Calu3 (cell line): ENCODE measurements around the gene GPD2. TPM values are rescaled to one million over a fixed set of nuclear protein-coding genes. Genes with fewer than 3 reads are reported as not detected.

Experiments
- BruUV-seq: library from RNA; stranded (reverse); fragments of 400-500 nt; replicated peaks from 2 replicates; lab custom pipeline; 2021; lab: Mats Ljungman, UMichigan
- CTCF ChIA-PET: fragments of 300-600 bp; sonication (Branson Sonifier 250); formaldehyde crosslinking; loops from one replicate; lab custom pipeline; 2022; ENCODE audit warnings: antibody characterized with exemption; lab: Charles Lee
- DNase-seq: peaks from one replicate; pipeline ENCODE4 v3.0.0; 2022
- H3K27ac Mint-ChIP-seq: one replicate; pipeline ENCODE4 v1.8.0; 2022; ENCODE audit warnings: mixed read lengths; ENCODE audit not compliant: unreplicated experiment
- H3K27me3 Mint-ChIP-seq: one replicate; pipeline ENCODE4 v1.8.0; 2022; ENCODE audit warnings: mixed read lengths; ENCODE audit not compliant: unreplicated experiment
- H3K36me3 Mint-ChIP-seq: one replicate; pipeline ENCODE4 v1.8.0; 2022; ENCODE audit warnings: mild to moderate bottlenecking, moderate library complexity, mixed read lengths; ENCODE audit not compliant: insufficient read depth, unreplicated experiment
- H3K4me1 Mint-ChIP-seq: one replicate; pipeline ENCODE4 v1.8.0; 2022; ENCODE audit warnings: mild to moderate bottlenecking, low read depth, mixed read lengths; ENCODE audit not compliant: unreplicated experiment
- H3K4me3 Mint-ChIP-seq: one replicate; pipeline ENCODE4 v1.8.0; 2022; ENCODE audit warnings: mild to moderate bottlenecking, low read depth, moderate library complexity, mixed read lengths; ENCODE audit not compliant: unreplicated experiment
- H3K9me3 Mint-ChIP-seq: one replicate; pipeline ENCODE4 v1.8.0; 2022; ENCODE audit warnings: low read depth, mixed read lengths; ENCODE audit not compliant: unreplicated experiment
- CTCF ChIP-seq: fragments of 200-600 bp; IDR thresholded peaks from one replicate; pipeline ENCODE4 v1.8.0; 2022; ENCODE audit warnings: antibody characterized with exemption; ENCODE audit not compliant: unreplicated experiment
- intact Hi-C: fragments of 100-400 bp; cut with micrococcal nuclease; formaldehyde crosslinking; loops from one replicate; pipeline ENCODE4 v1.10.0; 2022; ENCODE audit not compliant: unreplicated experiment
- total RNA-seq: library from RNA; stranded (reverse); gene quantifications from 2 replicates; pipeline ENCODE4 v1.2.3, GENCODE V29; 2022

GPD2 gene
- total RNA-seq, 1 experiment from 2014 or later = 55.4 TPM

- no peak for DNase-seq
- no peak overlapping the region for H3K27ac Mint-ChIP-seq
- H3K36me3 Mint-ChIP-seq = no peaks in the 10 kb centered on the region
- H3K4me1 Mint-ChIP-seq = peaks cover 14% of the 10 kb centered on the region
- BruUV-seq = no TSS peak
- no peaks in the 10 kb centered on the region for H3K9me3 Mint-ChIP-seq
- CTCF ChIA-PET = no interaction called here
- no peak for TF ChIP-seq CTCF
- H3K4me3 Mint-ChIP-seq = no peak overlapping the region
- H3K27me3 Mint-ChIP-seq = no peaks in the 10 kb centered on the region
- intact Hi-C loops = no loop called here
These were observed 53.0 kb downstream of the GPD2 start for GRCh38 chr2:156489195-156489594.

GRCh38 chr2:156489750-156490465 lies 53.7 kb downstream of the GPD2 start:
- Mint-ChIP-seq H3K9me3 (no peaks in the 10 kb centered on the region), H3K36me3 (no peaks in the 10 kb centered on the region), H3K4me3 (no peak overlapping the region), H3K4me1 (peaks cover 14% of the 10 kb centered on the region), H3K27ac (no peak overlapping the region), H3K27me3 (no peaks in the 10 kb centered on the region)
- no TSS peak for BruUV-seq
- CTCF ChIA-PET = no interaction called here
- TF ChIP-seq CTCF = no peak
- intact Hi-C loops = loop anchor here (5.0 kb wide), 1 partner anchor 53 kb away; the partner anchor contains the start of gene GPD2
- DNase-seq = no peak

- no peaks in the 10 kb centered on the region for H3K9me3 Mint-ChIP-seq
- no peak for DNase-seq
- H3K27ac Mint-ChIP-seq = no peak overlapping the region
- no peaks in the 10 kb centered on the region for H3K36me3 Mint-ChIP-seq
- no peaks in the 10 kb centered on the region for H3K27me3 Mint-ChIP-seq
- CTCF ChIA-PET = no interaction called here
- TF ChIP-seq CTCF = no peak
- peaks cover 14% of the 10 kb centered on the region for H3K4me1 Mint-ChIP-seq
- BruUV-seq = no TSS peak
- intact Hi-C loops = loop anchor here (5.0 kb wide), 1 partner anchor 53 kb away; the partner anchor contains the start of gene GPD2
- H3K4me3 Mint-ChIP-seq = no peak overlapping the region
These were observed 54.3 kb downstream of the GPD2 start for GRCh38 chr2:156490466-156490840.

- DNase-seq = no peak
- H3K4me1 Mint-ChIP-seq = peaks cover 14% of the 10 kb centered on the region
- BruUV-seq = no TSS peak
- no peaks in the 10 kb centered on the region for H3K9me3 Mint-ChIP-seq
- no peaks in the 10 kb centered on the region for H3K36me3 Mint-ChIP-seq
- TF ChIP-seq CTCF = no peak
- no peak overlapping the region for H3K27ac Mint-ChIP-seq
- intact Hi-C loops = loop anchor here (5.0 kb wide), 1 partner anchor 54 kb away; the partner anchor contains the start of gene GPD2
- CTCF ChIA-PET = interaction anchor here (0.5 to 0.6 kb wide), 2 partner anchors 88 to 156 kb away, joined by 3 to 8 read pairs; no protein-coding TSS in a partner anchor
- H3K27me3 Mint-ChIP-seq = no peaks in the 10 kb centered on the region
- no peak overlapping the region for H3K4me3 Mint-ChIP-seq
These were observed 55.0 kb downstream of the GPD2 start for GRCh38 chr2:156491176-156491575.
